AG04450 (cell line): ENCODE results near the gene HGFAC. TPM values are rescaled to one million over a fixed set of nuclear protein-coding genes. Genes with fewer than 3 reads are reported as not detected.

Experiments used
- CTCF ChIA-PET: fragments of 300-600, 350-600 bp; formaldehyde crosslinking; extraction: SDS; loops from one replicate; lab custom pipeline; 2022; ENCODE audit warnings: antibody characterized with exemption, inconsistent platforms; lab: Charles Lee
- POLR2A ChIA-PET: fragments of 350-600 bp; formaldehyde crosslinking; extraction: SDS; loops from one replicate; lab custom pipeline; 2021; ENCODE audit warnings: antibody characterized with exemption, inconsistent platforms; lab: Yijun Ruan, JAX
- DNase-seq: peaks from one replicate; pipeline ENCODE4 v3.0.0-alpha.2; 2011; ENCODE audit warnings: low read depth, low spot score
- H3K27ac ChIP-seq: one replicate; pipeline ENCODE4 v1.5.1; 2012; ENCODE audit warnings: low read depth, low read length, control low read depth
- H3K27me3 ChIP-seq: one replicate; pipeline ENCODE4 v1.6.0; 2012; ENCODE audit warnings: low read length; ENCODE audit not compliant: control insufficient read depth, insufficient read depth
- H3K4me3 ChIP-seq: 2 replicates; pipeline ENCODE4 v1.5.1; 2011; ENCODE audit warnings: mild to moderate bottlenecking, low read depth, low read length, control low read depth
- H3K9me3 ChIP-seq: 2 replicates; pipeline ENCODE4 v1.5.1; 2012; ENCODE audit warnings: low read length; ENCODE audit not compliant: control insufficient read depth, insufficient read depth
- polyA plus RNA-seq: library from polyadenylated mRNA; depleted of rRNA; stranded (reverse); fragments of >200 nt; gene quantifications from 2 replicates; pipeline ENCODE4 v1.2.3, GENCODE V29; 2011
- TF ChIP-seq, protein P1 (sequence below): IDR thresholded peaks from 2 replicates; pipeline ENCODE4 v1.5.1; 2011; ENCODE audit warnings: low read depth, low read length, control low read depth, inconsistent platforms

The HGFAC gene
- polyA plus RNA-seq, 1 experiment, result not detected

DNA sequence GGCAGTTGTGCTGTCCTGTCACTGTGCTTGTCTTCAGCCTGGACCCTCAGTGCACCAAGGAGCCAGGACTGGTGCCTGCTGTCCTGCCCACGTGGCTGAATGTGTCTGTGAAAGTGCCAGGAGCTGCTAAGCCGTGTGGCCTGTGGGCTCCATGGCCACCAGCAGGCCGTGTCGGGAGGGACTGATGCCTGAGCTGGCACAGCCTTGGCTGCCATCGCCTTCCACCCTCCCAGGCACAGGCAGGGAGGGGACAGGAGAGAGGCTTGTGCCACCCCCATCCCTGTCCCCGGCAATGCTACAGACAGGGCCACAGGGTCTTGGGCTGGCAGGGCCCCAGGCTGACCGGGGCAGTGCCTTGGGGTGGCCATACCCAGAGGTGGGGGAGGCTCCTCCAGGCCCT, 46.1 kb downstream of the HGFAC start:
- DNase-seq, result no peak
- CTCF ChIA-PET, result no interaction called here
- no peaks in the 10 kb centered on the region; the same call in 1 of the 2 replicates for H3K9me3 ChIP-seq
- H3K27ac ChIP-seq, result no peak overlapping the region
- POLR2A ChIA-PET, result no interaction called here
- TF ChIP-seq, protein P1, sequence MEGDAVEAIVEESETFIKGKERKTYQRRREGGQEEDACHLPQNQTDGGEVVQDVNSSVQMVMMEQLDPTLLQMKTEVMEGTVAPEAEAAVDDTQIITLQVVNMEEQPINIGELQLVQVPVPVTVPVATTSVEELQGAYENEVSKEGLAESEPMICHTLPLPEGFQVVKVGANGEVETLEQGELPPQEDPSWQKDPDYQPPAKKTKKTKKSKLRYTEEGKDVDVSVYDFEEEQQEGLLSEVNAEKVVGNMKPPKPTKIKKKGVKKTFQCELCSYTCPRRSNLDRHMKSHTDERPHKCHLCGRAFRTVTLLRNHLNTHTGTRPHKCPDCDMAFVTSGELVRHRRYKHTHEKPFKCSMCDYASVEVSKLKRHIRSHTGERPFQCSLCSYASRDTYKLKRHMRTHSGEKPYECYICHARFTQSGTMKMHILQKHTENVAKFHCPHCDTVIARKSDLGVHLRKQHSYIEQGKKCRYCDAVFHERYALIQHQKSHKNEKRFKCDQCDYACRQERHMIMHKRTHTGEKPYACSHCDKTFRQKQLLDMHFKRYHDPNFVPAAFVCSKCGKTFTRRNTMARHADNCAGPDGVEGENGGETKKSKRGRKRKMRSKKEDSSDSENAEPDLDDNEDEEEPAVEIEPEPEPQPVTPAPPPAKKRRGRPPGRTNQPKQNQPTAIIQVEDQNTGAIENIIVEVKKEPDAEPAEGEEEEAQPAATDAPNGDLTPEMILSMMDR, result no peak
- H3K27me3 ChIP-seq, result peaks cover 30% of the 10 kb centered on the region
- H3K4me3 ChIP-seq, result no peak overlapping the region

DNA sequence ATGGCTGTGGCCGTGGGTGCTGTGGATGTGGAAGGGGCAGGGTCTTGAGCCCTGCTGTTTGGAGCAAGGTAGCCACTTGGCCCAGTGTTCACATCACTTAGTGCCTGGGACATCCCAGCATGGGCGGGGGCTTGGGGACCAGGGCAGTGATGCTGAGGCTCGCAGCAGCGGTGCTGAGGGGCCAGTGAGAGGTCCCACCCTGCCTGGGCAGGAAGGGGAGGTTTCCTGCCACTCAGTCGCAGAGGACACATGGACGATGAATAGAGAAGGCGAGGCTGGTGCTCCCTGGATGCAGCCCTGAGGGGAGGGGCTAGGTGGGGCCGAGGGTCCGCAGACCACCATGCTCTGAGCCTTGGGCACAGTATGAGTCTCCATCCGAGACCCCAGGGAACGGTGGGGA, 47.1 kb downstream of the HGFAC start:
- H3K27ac ChIP-seq, result no peak overlapping the region
- CTCF ChIA-PET, result no interaction called here
- H3K27me3 ChIP-seq, result peaks cover 26% of the 10 kb centered on the region
- POLR2A ChIA-PET, result no interaction called here
- H3K4me3 ChIP-seq, result no peak overlapping the region
- DNase-seq, result no peak
- TF ChIP-seq, protein P1, result no peak
- no peaks in the 10 kb centered on the region; the same call in 1 of the 2 replicates for H3K9me3 ChIP-seq

DNA sequence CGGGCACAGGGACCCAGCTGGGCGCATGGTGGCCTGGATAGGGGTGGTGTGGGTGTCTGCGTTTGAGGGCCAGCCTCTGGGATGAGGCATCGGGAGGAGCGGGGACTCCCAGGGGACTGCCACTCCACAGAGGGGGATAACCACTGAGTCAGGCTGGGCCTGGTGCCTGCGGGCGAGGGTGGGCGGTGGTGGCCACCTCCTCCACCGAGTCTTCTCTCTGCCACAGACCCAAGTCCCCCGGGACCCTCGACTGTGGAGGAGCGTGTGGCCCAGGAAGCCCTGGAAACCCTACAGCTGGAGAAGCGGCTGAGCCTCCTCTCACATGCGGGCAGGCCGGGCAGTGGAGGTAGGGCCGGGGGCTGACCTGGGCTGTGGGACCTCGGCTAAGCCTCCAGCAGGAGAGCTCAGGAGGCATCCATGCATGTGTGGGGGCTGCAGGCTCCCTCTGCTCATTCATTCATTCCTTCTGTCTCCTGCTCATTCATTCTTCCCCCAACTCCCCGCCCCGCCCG, 47.7 kb downstream of the HGFAC start:
- TF ChIP-seq, protein P1, result no peak
- ChIA-PET CTCF (no interaction called here), POLR2A (no interaction called here)
- Histone ChIP-seq H3K9me3 (no peaks in the 10 kb centered on the region; the same call in 1 of the 2 replicates), H3K4me3 (no peak overlapping the region), H3K27ac (no peak overlapping the region), H3K27me3 (peaks cover 20% of the 10 kb centered on the region)
- DNase-seq, result no peak

DNA sequence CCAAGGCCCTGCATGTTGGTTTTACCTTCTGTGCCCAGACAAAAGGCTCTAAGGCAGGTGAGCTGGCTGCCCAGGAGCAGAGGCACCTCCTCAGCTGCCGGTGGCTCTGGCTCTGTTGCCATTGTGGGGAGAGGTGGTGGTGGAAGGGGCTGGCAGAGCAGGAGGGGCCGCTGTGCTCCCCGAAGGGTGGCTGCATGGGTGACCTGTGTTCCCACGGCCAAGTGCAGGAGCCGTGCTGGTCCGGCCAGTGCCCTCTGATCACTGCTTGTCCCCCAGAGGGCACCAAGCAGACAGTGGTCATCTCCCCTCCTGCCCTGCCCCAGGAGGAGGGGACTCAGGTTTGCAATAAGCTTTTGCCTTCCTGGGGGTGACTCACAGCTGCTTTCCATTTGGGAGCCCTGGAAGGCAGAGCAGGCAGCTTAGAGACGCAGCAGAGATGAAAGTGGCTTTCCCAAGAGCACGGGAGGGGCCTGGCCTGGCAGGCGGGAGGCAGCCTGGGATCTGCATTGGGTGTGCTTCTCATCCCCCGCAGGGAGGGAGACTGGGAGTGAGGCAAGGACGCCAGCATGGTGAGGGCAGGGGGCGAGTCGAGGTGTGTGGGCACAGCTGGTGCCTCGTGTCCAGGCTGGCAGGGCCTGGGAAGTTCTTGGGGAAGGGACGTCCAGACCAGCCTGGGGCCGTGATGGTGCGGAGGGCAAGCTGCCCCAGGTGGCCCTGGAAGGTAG, 50.1 kb downstream of the HGFAC start:
- H3K27ac ChIP-seq, result no peak overlapping the region
- no peaks in the 10 kb centered on the region; the same call in 1 of the 2 replicates for H3K9me3 ChIP-seq
- CTCF ChIA-PET, result interaction anchor here (1.5 to 3.8 kb wide), 2 partner anchors 11 to 146 kb away, joined by 6 to 33 read pairs; no protein-coding TSS in a partner anchor
- peak; percentile 15 for DNase-seq
- peaks cover 10% of the 10 kb centered on the region for H3K27me3 ChIP-seq
- TF ChIP-seq, protein P1, result no peak
- no peak overlapping the region for H3K4me3 ChIP-seq
- POLR2A ChIA-PET, result no interaction called here
